Testis (tissue), 3 donors: ENCODE measurements around the gene AKNA. TPM values are rescaled to one million over a fixed set of nuclear protein-coding genes. Genes with fewer than 3 reads are reported as not detected.

Source experiments
- DNase-seq: peaks from one replicate; pipeline ENCODE4 v3.0.0-alpha.2; 2019
- H3K27ac ChIP-seq, 2 donors: fragments of 200-600 bp; sonication (generic); one replicate each; pipeline ENCODE4 v1.5.1; 2019
- H3K27me3 ChIP-seq: fragments of 200-600 bp; sonication (generic); one replicate; pipeline ENCODE4 v1.5.1; 2019
- H3K36me3 ChIP-seq: fragments of 200-600 bp; sonication (generic); one replicate; pipeline ENCODE4 v1.5.1; 2017; ENCODE audit warnings: low read depth; ENCODE audit errors: missing control alignments
- H3K4me1 ChIP-seq: fragments of 200-600 bp; sonication (generic); one replicate; pipeline ENCODE4 v1.5.1; 2019
- H3K4me3 ChIP-seq, 2 donors: fragments of 200-600 bp; sonication (generic); one replicate each; pipeline ENCODE4 v1.5.1; 2017 to 2019
- H3K9me3 ChIP-seq: fragments of 200-600 bp; sonication (generic); one replicate; pipeline ENCODE4 v1.5.1; 2017
- POLR2A ChIP-seq: fragments of 450-650 bp; IDR thresholded peaks from one replicate; pipeline ENCODE4 v1.6.1; 2017; ENCODE audit warnings: antibody characterized with exemption, mild to moderate bottlenecking, moderate library complexity
- WGBS, 2 donors: methylation state at CpG; one replicate each; pipeline ENCODE4 v1.1.5; 2018; 5-methylcytosine and 5-hydroxymethylcytosine counted together
- intact Hi-C: fragments of 100-400 bp; cut with DNase I; formaldehyde crosslinking; loops from one replicate; pipeline ENCODE4 v1.15.1; 2023; ENCODE audit warnings: low total_unique reads
- polyA plus RNA-seq: library from polyadenylated mRNA; stranded (reverse); fragments of 350-450 nt; fragmentation: Illumina TruSeq; extraction: RNeasy Lipid Tissue Mini Kit (QIAGEN cat#74804); gene quantifications from one replicate; pipeline ENCODE4 v1.2.3, GENCODE V29; 2014; ENCODE audit warnings: low read depth, low replicate concordance; ENCODE audit not compliant: insufficient read depth
- total RNA-seq, 2 donors: library from RNA; depleted of rRNA; stranded (reverse); fragments of >200 nt; gene quantifications; one replicate each; pipeline ENCODE4 v1.2.3, GENCODE V29; 2016
- TF ChIP-seq, protein P1 (sequence below), 3 experiments: fragments of 450-650 bp in 2 of 3; fragments of 200-600 bp in 1 of 3; sonication (generic) in 1 of 3; IDR thresholded peaks; one replicate each; pipeline ENCODE4 v1.5.1; 2016 to 2019; ENCODE audit warnings: antibody characterized with exemption in 3 of 3, mild to moderate bottlenecking in 2 of 3, moderate library complexity in 1 of 3

The AKNA gene
- total and polyA plus RNA-seq, 3 donors from 2014 or later: 20.6 to 31.5 (median 21.2) TPM

- Histone ChIP-seq H3K4me3 (no peak overlapping the region), H3K4me1 (peaks cover 2% of the 10 kb centered on the region), H3K27me3 (no peaks in the 10 kb centered on the region), H3K9me3 (no peaks in the 10 kb centered on the region), H3K27ac (no peak overlapping the region), H3K36me3 (no peaks in the 10 kb centered on the region)
- no peak for TF ChIP-seq POLR2A
- TF ChIP-seq, protein P1, sequence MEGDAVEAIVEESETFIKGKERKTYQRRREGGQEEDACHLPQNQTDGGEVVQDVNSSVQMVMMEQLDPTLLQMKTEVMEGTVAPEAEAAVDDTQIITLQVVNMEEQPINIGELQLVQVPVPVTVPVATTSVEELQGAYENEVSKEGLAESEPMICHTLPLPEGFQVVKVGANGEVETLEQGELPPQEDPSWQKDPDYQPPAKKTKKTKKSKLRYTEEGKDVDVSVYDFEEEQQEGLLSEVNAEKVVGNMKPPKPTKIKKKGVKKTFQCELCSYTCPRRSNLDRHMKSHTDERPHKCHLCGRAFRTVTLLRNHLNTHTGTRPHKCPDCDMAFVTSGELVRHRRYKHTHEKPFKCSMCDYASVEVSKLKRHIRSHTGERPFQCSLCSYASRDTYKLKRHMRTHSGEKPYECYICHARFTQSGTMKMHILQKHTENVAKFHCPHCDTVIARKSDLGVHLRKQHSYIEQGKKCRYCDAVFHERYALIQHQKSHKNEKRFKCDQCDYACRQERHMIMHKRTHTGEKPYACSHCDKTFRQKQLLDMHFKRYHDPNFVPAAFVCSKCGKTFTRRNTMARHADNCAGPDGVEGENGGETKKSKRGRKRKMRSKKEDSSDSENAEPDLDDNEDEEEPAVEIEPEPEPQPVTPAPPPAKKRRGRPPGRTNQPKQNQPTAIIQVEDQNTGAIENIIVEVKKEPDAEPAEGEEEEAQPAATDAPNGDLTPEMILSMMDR (IDR thresholded peaks at IDR 0.05): no peak
- 90 to 96% methylated on average over 9 of the region's 9 CpGs for WGBS, 2 donors
- DNase-seq: no peak
- intact Hi-C loops: no loop called here
These were observed 18.3 kb downstream of the AKNA start for GRCh38 chr9:114369216-114370130.

DNA sequence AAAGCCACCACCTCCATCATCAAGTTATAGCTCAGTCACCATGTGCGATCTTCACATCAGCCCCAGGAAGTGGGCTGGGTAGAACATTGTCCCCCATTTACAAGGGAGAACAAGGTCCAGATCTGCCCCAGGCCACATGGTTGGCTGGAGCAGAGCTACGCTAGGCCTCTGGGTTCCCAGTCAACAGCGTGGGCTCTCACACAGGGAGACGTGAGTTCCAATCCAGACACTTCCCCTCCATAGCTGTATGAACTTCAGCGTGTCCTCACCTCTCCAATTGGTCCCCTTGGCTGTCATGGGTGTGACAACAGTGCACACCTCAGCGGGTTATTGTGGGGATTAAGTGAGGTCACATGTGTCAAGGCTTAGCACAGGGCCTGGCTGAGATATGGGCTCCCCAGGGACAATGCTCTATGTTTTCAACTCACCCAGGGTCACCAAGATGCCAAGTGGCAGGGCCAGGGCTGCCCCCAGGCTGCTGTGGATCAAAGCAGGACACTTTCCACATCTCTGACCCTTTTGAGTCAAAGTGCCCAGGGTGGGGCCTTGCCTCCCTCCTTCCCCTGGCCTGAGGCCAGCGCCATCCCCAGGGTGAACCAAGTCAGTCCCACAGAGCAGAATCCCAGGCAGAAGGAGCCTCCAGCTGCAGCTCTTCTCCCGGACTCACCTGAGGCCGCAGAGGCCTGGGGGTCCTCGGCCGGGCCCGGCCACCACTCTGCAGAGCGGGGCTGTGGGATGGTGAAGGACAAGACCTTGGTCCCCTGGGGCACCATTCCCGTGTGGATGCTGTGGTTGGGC lies 19.8 kb downstream of the AKNA start:
- Histone ChIP-seq H3K27ac (no peak overlapping the region), H3K4me1 (peaks cover 2% of the 10 kb centered on the region), H3K9me3 (no peaks in the 10 kb centered on the region), H3K4me3 (no peak overlapping the region), H3K36me3 (no peaks in the 10 kb centered on the region), H3K27me3 (no peaks in the 10 kb centered on the region)
- TF ChIP-seq, protein P1 (IDR thresholded peaks at IDR 0.05): no peak
- no peak for TF ChIP-seq POLR2A
- WGBS, 2 donors: 90 to 91% methylated on average over 2 to 14 of the region's 14 CpGs
- no peak for DNase-seq
- intact Hi-C loops: no loop called here

- Histone ChIP-seq H3K27ac (no peak overlapping the region), H3K9me3 (no peaks in the 10 kb centered on the region), H3K4me1 (peaks cover 1% of the 10 kb centered on the region), H3K27me3 (no peaks in the 10 kb centered on the region), H3K4me3 (no peak overlapping the region), H3K36me3 (no peaks in the 10 kb centered on the region)
- WGBS, 2 donors: 88 to 93% methylated on average over 2 to 6 of the region's 6 CpGs
- intact Hi-C loops: no loop called here
- TF ChIP-seq, protein P1 (IDR thresholded peaks at IDR 0.05): no peak
- no peak for TF ChIP-seq POLR2A
- DNase-seq: no peak
These were observed 20.4 kb downstream of the AKNA start for GRCh38 chr9:114367366-114367765.

- no peak for TF ChIP-seq POLR2A
- TF ChIP-seq, protein P1 (IDR thresholded peaks at IDR 0.05): no peak
- Histone ChIP-seq H3K27me3 (no peaks in the 10 kb centered on the region), H3K4me1 (no peaks in the 10 kb centered on the region), H3K36me3 (no peaks in the 10 kb centered on the region), H3K4me3 (no peak overlapping the region), H3K9me3 (no peaks in the 10 kb centered on the region), H3K27ac (no peak overlapping the region)
- DNase-seq: no peak
- intact Hi-C loops: no loop called here
- WGBS, 2 donors: 75 to 77% methylated on average over 10 of the region's 10 CpGs
These were observed 21.3 kb downstream of the AKNA start for GRCh38 chr9:114366334-114367128.
